HEK293 (cell line): ENCODE data around the gene ADK.

Source experiments
- CTCF ChIA-PET: fragments of 350-600 bp; formaldehyde crosslinking; extraction: SDS; loops from one replicate; lab custom pipeline; 2021; ENCODE audit warnings: antibody characterized with exemption; lab: Yijun Ruan, JAX
- POLR2A ChIA-PET: fragments of 300-600 bp; formaldehyde crosslinking; extraction: SDS; loops from one replicate; lab custom pipeline; 2020; ENCODE audit warnings: antibody characterized with exemption, inconsistent platforms; lab: Yijun Ruan, JAX
- H3K27ac ChIP-seq: fragments of 200-500 bp; sonication (Bioruptor generic); 2 replicates; pipeline ENCODE4 v1.5.1; 2014; ENCODE audit warnings: low read depth, low read length, control low read depth, inconsistent platforms; ENCODE audit errors: extremely low read depth
- H3K36me3 ChIP-seq, 2 experiments: fragments of 200-500 bp in 1 of 2; sonication (Bioruptor generic) in 1 of 2; 1 replicate in 1 of 2; 2 replicates in 1 of 2; pipeline ENCODE4 v1.5.1; 2014 to 2017; ENCODE audit warnings: inconsistent platforms in 2 of 2, low read length in 2 of 2; ENCODE audit not compliant: control insufficient read depth in 2 of 2, insufficient read depth in 1 of 2
- H3K4me1 ChIP-seq: fragments of 200-500 bp; sonication (Bioruptor generic); 2 replicates; pipeline ENCODE4 v1.5.1; 2014; ENCODE audit warnings: mild to moderate bottlenecking, low read length, inconsistent platforms; ENCODE audit not compliant: control insufficient read depth, insufficient read depth
- H3K4me3 ChIP-seq: 2 replicates; pipeline ENCODE4 v1.5.1; 2011; ENCODE audit warnings: low read depth, mild to moderate bottlenecking, control low read depth, low read length, moderate library complexity
- H3K9me3 ChIP-seq: fragments of 200-500 bp; sonication (Bioruptor generic); 2 replicates; pipeline ENCODE4 v1.5.1; 2014; ENCODE audit warnings: low read depth, low read length, inconsistent platforms; ENCODE audit not compliant: control insufficient read depth, insufficient read depth
- ELK4 ChIP-seq: IDR thresholded peaks from 2 replicates; pipeline ENCODE4 v1.6.1; 2011; ENCODE audit warnings: mild to moderate bottlenecking, low read depth, low read length, borderline replicate concordance
- INSM2 ChIP-seq: fragments of 450-650 bp; formaldehyde crosslinking; IDR thresholded peaks from 2 replicates; pipeline ENCODE4 v1.5.1; 2016; ENCODE audit warnings: missing biosample characterization, missing genetic modification characterization
- KLF16 ChIP-seq: fragments of 450-650 bp; formaldehyde crosslinking; IDR thresholded peaks from 2 replicates; pipeline ENCODE4 v1.5.1; 2017; ENCODE audit warnings: missing biosample characterization, missing genetic modification characterization
- SALL2 ChIP-seq: fragments of 450-650 bp; formaldehyde crosslinking; IDR thresholded peaks from 2 replicates; pipeline ENCODE4 v1.5.0; 2017; ENCODE audit warnings: missing biosample characterization, mild to moderate bottlenecking, missing genetic modification characterization, borderline replicate concordance
- SP2 ChIP-seq: fragments of 450-650 bp; formaldehyde crosslinking; IDR thresholded peaks from 2 replicates; pipeline ENCODE4 v1.5.1; 2016; ENCODE audit warnings: missing biosample characterization, missing genetic modification characterization
- SP7 ChIP-seq: fragments of 450-650 bp; formaldehyde crosslinking; IDR thresholded peaks from 2 replicates; pipeline ENCODE4 v1.5.1; 2016; ENCODE audit warnings: missing biosample characterization, missing genetic modification characterization
- ZFP3 ChIP-seq: fragments of 450-650 bp; formaldehyde crosslinking; IDR thresholded peaks from 2 replicates; pipeline ENCODE4 v1.5.1; 2016; ENCODE audit warnings: low read depth, missing biosample characterization, missing genetic modification characterization
- ZNF146 ChIP-seq: fragments of 450-650 bp; formaldehyde crosslinking; IDR thresholded peaks from 2 replicates; pipeline ENCODE4 v1.5.1; 2016; ENCODE audit warnings: missing biosample characterization, missing genetic modification characterization
- ZNF169 ChIP-seq: fragments of 450-650 bp; formaldehyde crosslinking; IDR thresholded peaks from 2 replicates; pipeline ENCODE4 v1.5.1; 2016; ENCODE audit warnings: missing biosample characterization, missing genetic modification characterization
- ZNF202 ChIP-seq: fragments of 450-650 bp; formaldehyde crosslinking; IDR thresholded peaks from 2 replicates; pipeline ENCODE4 v1.5.1; 2016; ENCODE audit warnings: missing biosample characterization, missing genetic modification characterization, borderline replicate concordance
- ZNF211 ChIP-seq: fragments of 450-650 bp; formaldehyde crosslinking; IDR thresholded peaks from 2 replicates; pipeline ENCODE4 v1.5.1; 2016; ENCODE audit warnings: low read depth, missing biosample characterization, missing genetic modification characterization
- ZNF239 ChIP-seq: fragments of 450-650 bp; formaldehyde crosslinking; IDR thresholded peaks from 2 replicates; pipeline ENCODE4 v1.5.1; 2016; ENCODE audit warnings: missing biosample characterization, missing genetic modification characterization
- ZNF341 ChIP-seq: fragments of 450-650 bp; formaldehyde crosslinking; IDR thresholded peaks from 2 replicates; pipeline ENCODE4; 2016; ENCODE audit warnings: low read depth, missing biosample characterization, missing genetic modification characterization
- ZNF555 ChIP-seq: fragments of 450-650 bp; formaldehyde crosslinking; conservative IDR thresholded peaks from 2 replicates; pipeline ENCODE4 v1.5.1; 2017; ENCODE audit warnings: missing biosample characterization, mild to moderate bottlenecking, missing genetic modification characterization, inconsistent platforms
- ZNF610 ChIP-seq: fragments of 450-650 bp; formaldehyde crosslinking; IDR thresholded peaks from 2 replicates; pipeline ENCODE4 v1.5.1; 2016; ENCODE audit warnings: missing biosample characterization, missing genetic modification characterization, borderline replicate concordance
- ZNF701 ChIP-seq: fragments of 450-650 bp; formaldehyde crosslinking; IDR thresholded peaks from 2 replicates; pipeline ENCODE4 v1.5.1; 2016; ENCODE audit warnings: missing biosample characterization, missing genetic modification characterization
- ZNF704 ChIP-seq: fragments of 450-650 bp; formaldehyde crosslinking; IDR thresholded peaks from 2 replicates; pipeline ENCODE4 v1.5.1; 2016; ENCODE audit warnings: missing biosample characterization, missing genetic modification characterization
- ZNF747 ChIP-seq: fragments of 450-650 bp; formaldehyde crosslinking; IDR thresholded peaks from 2 replicates; pipeline ENCODE4 v1.5.1; 2016; ENCODE audit warnings: missing biosample characterization, missing genetic modification characterization
- ZSCAN16 ChIP-seq: fragments of 450-650 bp; formaldehyde crosslinking; IDR thresholded peaks from 2 replicates; pipeline ENCODE4 v1.5.1; 2016; ENCODE audit warnings: missing biosample characterization, missing genetic modification characterization
- TF ChIP-seq, protein P1 (sequence below): fragments of 450-650 bp; formaldehyde crosslinking; IDR thresholded peaks from 2 replicates; pipeline ENCODE4 v1.5.1; 2016; ENCODE audit warnings: missing biosample characterization, missing genetic modification characterization
- TF ChIP-seq, protein P2 (sequence below): fragments of 450-650 bp; formaldehyde crosslinking; IDR thresholded peaks from 2 replicates; pipeline ENCODE4 v1.5.1; 2017; ENCODE audit warnings: missing biosample characterization, mild to moderate bottlenecking, missing genetic modification characterization, moderate library complexity

Gene ADK

GRCh38 chr10:74733612-74734011 lies 582.6 kb downstream of the ADK start:
- Histone ChIP-seq H3K4me1 (no peaks in the 10 kb centered on the region), H3K4me3 (no peak overlapping the region), H3K9me3 (no peaks in the 10 kb centered on the region), H3K27ac (no peak overlapping the region), H3K36me3 (no peaks in the 10 kb centered on the region)
- CTCF ChIA-PET: no interaction called here
- TF ChIP-seq ZNF704 (tag by site-specific recombination): no peak
- TF ChIP-seq ELK4: no peak
- TF ChIP-seq, protein P1, sequence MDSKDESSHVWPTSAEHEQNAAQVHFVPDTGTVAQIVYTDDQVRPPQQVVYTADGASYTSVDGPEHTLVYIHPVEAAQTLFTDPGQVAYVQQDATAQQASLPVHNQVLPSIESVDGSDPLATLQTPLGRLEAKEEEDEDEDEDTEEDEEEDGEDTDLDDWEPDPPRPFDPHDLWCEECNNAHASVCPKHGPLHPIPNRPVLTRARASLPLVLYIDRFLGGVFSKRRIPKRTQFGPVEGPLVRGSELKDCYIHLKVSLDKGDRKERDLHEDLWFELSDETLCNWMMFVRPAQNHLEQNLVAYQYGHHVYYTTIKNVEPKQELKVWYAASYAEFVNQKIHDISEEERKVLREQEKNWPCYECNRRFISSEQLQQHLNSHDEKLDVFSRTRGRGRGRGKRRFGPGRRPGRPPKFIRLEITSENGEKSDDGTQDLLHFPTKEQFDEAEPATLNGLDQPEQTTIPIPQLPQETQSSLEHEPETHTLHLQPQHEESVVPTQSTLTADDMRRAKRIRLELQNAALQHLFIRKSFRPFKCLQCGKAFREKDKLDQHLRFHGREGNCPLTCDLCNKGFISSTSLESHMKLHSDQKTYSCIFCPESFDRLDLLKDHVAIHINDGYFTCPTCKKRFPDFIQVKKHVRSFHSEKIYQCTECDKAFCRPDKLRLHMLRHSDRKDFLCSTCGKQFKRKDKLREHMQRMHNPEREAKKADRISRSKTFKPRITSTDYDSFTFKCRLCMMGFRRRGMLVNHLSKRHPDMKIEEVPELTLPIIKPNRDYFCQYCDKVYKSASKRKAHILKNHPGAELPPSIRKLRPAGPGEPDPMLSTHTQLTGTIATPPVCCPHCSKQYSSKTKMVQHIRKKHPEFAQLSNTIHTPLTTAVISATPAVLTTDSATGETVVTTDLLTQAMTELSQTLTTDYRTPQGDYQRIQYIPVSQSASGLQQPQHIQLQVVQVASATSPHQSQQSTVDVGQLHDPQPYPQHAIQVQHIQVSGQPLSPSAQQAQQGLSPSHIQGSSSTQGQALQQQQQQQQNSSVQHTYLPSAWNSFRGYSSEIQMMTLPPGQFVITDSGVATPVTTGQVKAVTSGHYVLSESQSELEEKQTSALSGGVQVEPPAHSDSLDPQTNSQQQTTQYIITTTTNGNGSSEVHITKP (tag by site-specific recombination): no peak
- TF ChIP-seq ZNF146: peak; percentile 67; the same call in 1 of the 2 replicates
- POLR2A ChIA-PET: interaction anchor here (0.6 kb wide), 1 partner anchor 166 kb away, joined by 5 read pairs; no protein-coding TSS in a partner anchor

DNA sequence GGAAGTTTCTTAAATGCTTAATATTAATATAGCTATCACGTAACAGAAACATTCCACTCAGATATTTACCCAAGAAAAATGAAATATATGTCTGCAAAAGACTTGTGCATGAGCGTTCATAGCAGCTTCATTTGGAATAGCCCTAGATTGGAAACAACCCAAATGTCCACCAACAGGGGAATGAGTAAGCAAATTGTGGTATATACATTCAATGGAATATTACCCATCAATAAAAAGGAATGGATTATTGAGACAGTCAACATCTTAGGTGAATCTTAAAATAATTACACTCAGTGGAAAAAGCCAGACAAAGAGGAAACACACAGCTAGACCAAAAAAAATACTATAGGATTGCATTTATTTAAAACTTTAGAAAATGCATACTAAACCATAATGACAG lies 585.0 kb downstream of the ADK start:
- Histone ChIP-seq H3K4me1 (no peaks in the 10 kb centered on the region), H3K9me3 (no peaks in the 10 kb centered on the region), H3K27ac (no peak overlapping the region), H3K36me3 (no peaks in the 10 kb centered on the region), H3K4me3 (no peak overlapping the region)
- CTCF ChIA-PET: no interaction called here
- TF ChIP-seq ELK4: no peak
- no peak for TF ChIP-seq SP7
- TF ChIP-seq INSM2 (tag by site-specific recombination): no peak
- TF ChIP-seq ZNF169 (tag by site-specific recombination): no peak
- no peak for TF ChIP-seq ZNF610 (tag by site-specific recombination)
- TF ChIP-seq ZNF202 (tag by site-specific recombination): no peak
- no peak for TF ChIP-seq ZNF701 (tag by site-specific recombination)
- POLR2A ChIA-PET: no interaction called here

GRCh38 chr10:74738052-74738451 lies 587.0 kb downstream of the ADK start:
- Histone ChIP-seq H3K27ac (no peak overlapping the region), H3K4me1 (no peaks in the 10 kb centered on the region), H3K4me3 (no peak overlapping the region), H3K9me3 (no peaks in the 10 kb centered on the region), H3K36me3 (no peaks in the 10 kb centered on the region)
- ChIA-PET CTCF (interaction anchor here (0.7 to 1.3 kb wide), 6 partner anchors 11 to 282 kb away, joined by 3 to 5 read pairs (median 3); no protein-coding TSS in a partner anchor), POLR2A (no interaction called here)
- TF ChIP-seq ZNF555 (tag by site-specific recombination) (no peak), ZNF239 (no peak), ZFP3 (tag by site-specific recombination) (no peak), ZSCAN16 (no peak), ZNF341 (tag by site-specific recombination) (no peak), ZNF211 (tag by site-specific recombination) (no peak), KLF16 (tag by site-specific recombination) (no peak), SP2 (tag by site-specific recombination) (no peak), ZNF747 (tag by site-specific recombination) (no peak), SALL2 (tag by site-specific recombination) (no peak)
- TF ChIP-seq, protein P2, sequence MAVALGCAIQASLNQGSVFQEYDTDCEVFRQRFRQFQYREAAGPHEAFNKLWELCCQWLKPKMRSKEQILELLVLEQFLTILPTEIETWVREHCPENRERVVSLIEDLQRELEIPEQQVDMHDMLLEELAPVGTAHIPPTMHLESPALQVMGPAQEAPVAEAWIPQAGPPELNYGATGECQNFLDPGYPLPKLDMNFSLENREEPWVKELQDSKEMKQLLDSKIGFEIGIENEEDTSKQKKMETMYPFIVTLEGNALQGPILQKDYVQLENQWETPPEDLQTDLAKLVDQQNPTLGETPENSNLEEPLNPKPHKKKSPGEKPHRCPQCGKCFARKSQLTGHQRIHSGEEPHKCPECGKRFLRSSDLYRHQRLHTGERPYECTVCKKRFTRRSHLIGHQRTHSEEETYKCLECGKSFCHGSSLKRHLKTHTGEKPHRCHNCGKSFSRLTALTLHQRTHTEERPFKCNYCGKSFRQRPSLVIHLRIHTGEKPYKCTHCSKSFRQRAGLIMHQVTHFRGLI (tag by site-specific recombination): no peak
